Spleen (tissue), 7 donors: ENCODE results near the gene ADAMTS17.

Experiments used
- POLR2A ChIP-seq, 3 donors: fragments of 450-650 bp; IDR thresholded peaks; one replicate each; pipeline ENCODE4 v1.5.1; 2017; ENCODE audit warnings: antibody characterized with exemption in 3 of 3, mild to moderate bottlenecking in 1 of 3
- POLR2AphosphoS5 ChIP-seq, 3 donors: sonication (generic); formaldehyde crosslinking; IDR thresholded peaks; one replicate each; pipeline ENCODE4 v1.5.1; 2017; ENCODE audit warnings: antibody characterized with exemption in 3 of 3
- TF ChIP-seq, protein P1 (sequence below), 11 experiments: fragments of 200-600 bp in 7 of 11; fragments of 450-650 bp in 4 of 11; sonication (generic) in 4 of 11; IDR thresholded peaks in 8 of 11; conservative IDR thresholded peaks in 3 of 11; 1 replicate in 7 of 11; 2 replicates in 4 of 11; pipeline versions ENCODE4 v1.4.0 to v1.8.0; 2016 to 2021; ENCODE audit warnings: antibody characterized with exemption in 11 of 11, inconsistent platforms in 4 of 11, mild to moderate bottlenecking in 1 of 11
- donor health status: DM: no; HTN: no; CAD: no; lungs with moderate emphysema.
- donor health status: DM: no; HTN: no; CAD: no.
- donor health status: DM: no; HTN: no; CAD: no.

DNA sequence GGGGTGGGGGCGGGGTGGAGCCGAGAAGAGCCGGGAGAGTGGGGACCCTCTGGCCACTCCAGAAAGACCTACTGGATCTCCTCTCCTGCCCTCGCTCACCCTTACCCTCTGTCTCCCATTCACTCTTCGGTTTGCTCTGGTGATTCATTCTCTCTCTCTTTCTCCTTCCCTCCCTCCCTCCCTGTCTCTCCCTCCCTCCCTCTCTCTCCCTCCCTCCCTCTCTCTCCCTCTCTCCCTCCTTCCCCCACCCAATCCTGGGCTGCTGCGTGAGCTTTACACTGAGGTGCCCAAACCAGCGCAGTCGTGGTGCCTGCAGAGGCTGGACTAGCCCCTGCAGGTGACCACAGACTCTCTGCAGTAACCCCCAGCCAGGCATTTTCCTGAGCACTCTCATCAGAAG, 32.2 kb upstream of the ADAMTS17 start:
- TF ChIP-seq, protein P1, sequence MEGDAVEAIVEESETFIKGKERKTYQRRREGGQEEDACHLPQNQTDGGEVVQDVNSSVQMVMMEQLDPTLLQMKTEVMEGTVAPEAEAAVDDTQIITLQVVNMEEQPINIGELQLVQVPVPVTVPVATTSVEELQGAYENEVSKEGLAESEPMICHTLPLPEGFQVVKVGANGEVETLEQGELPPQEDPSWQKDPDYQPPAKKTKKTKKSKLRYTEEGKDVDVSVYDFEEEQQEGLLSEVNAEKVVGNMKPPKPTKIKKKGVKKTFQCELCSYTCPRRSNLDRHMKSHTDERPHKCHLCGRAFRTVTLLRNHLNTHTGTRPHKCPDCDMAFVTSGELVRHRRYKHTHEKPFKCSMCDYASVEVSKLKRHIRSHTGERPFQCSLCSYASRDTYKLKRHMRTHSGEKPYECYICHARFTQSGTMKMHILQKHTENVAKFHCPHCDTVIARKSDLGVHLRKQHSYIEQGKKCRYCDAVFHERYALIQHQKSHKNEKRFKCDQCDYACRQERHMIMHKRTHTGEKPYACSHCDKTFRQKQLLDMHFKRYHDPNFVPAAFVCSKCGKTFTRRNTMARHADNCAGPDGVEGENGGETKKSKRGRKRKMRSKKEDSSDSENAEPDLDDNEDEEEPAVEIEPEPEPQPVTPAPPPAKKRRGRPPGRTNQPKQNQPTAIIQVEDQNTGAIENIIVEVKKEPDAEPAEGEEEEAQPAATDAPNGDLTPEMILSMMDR (IDR thresholded peaks at IDR 0.05 in 8 of 11, conservative IDR thresholded peaks at IDR 0.05 in 3 of 11), result no peak
- TF ChIP-seq POLR2A (IDR thresholded peaks at IDR 0.05) (no peak), POLR2AphosphoS5 (IDR thresholded peaks at IDR 0.05) (no peak)
